GM15510 (cell line): ENCODE data around the gene PEX5.

Experiments used
- POLR2A ChIP-seq: IDR thresholded peaks from 3 replicates; pipeline ENCODE4 v1.6.1; 2011; ENCODE audit warnings: borderline replicate concordance; ENCODE audit not compliant: insufficient read length; ENCODE audit errors: extremely low read depth

PEX5 gene

DNA sequence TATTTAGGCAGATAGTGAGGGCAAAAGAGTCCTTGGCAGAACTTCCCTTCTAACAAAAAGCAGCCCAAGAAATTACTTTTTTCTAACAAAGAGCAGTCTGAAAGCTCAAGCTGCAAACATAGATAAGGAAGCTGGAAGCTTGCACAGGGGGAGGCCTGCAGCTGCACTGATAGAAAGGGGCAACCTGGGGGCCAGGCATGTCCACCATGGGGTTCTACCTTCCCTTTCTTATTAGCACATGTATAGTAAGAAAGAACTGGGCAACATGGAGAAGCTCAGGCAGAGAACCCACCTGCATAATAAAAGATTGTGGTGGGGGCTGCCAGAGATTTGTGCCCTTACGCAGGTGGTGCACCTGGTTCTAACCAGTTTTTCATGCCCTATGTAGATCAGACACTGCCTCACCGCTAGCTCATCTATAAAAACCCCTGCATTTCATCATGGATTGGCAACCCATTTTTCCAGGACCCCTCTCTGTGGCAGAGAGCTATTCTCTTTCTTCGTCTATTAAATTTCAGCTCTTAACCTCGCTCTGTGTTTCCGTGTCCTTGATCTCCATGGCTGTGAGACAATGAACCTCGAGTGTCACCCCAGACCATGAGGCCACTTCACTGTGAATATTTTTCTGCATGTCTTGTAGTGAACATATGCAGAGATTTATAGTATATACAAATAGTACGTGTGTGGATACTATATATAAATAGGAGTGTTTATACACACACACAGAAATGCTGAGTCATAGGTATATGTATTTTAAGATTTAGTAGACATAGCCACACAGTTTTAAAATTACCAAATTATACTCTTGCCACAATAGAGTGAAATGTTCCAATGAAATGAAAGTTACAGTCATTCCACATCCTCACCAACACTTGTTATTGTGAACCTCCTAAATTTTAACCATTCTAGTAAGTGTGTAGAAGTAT, 53.0 kb downstream of the PEX5 start:
- TF ChIP-seq POLR2A: no peak

DNA sequence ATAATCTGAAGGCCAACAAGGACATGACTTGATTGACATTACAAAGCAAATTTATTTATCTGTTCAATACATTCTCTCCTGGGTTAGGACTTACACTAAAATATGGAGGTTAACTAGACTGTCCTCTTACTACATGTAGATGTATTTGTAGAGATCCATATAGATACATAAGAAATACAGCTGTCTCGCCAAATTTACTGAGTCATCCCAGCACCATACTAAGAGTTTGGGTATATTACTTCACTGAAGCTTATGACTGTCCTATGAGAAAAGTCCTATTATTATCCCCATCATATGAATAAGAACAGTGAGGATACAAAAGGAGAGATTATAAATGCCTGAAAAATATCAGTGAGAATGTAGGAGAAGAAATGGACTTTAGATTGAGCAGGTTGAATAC, 69.6 kb downstream of the PEX5 start:
- TF ChIP-seq POLR2A: no peak
